Measurements from ENCODE around the gene ARHGAP15. TPM values are rescaled to one million over a fixed set of nuclear protein-coding genes. Genes with fewer than 3 reads are reported as not detected.

ARHGAP15 gene
- total and polyA plus RNA-seq, 3 donors from 2014 or later, result 2.2 to 15.0 (median 7.7) TPM

GRCh38 chr2:143616452-143616851, 487.2 kb downstream of the ARHGAP15 start:
- no peak for DNase-seq
- Histone ChIP-seq H3K36me3 (ENCODE audit: low read depth, missing control alignments) (no peaks in the 10 kb centered on the region), H3K9me3 (no peaks in the 10 kb centered on the region), H3K4me1 (no peaks in the 10 kb centered on the region), H3K4me3 (no peak overlapping the region), H3K27ac (no peak overlapping the region), H3K27me3 (no peaks in the 10 kb centered on the region)
- TF ChIP-seq POLR2A (IDR thresholded peaks at IDR 0.05), result no peak
- TF ChIP-seq, protein P1, sequence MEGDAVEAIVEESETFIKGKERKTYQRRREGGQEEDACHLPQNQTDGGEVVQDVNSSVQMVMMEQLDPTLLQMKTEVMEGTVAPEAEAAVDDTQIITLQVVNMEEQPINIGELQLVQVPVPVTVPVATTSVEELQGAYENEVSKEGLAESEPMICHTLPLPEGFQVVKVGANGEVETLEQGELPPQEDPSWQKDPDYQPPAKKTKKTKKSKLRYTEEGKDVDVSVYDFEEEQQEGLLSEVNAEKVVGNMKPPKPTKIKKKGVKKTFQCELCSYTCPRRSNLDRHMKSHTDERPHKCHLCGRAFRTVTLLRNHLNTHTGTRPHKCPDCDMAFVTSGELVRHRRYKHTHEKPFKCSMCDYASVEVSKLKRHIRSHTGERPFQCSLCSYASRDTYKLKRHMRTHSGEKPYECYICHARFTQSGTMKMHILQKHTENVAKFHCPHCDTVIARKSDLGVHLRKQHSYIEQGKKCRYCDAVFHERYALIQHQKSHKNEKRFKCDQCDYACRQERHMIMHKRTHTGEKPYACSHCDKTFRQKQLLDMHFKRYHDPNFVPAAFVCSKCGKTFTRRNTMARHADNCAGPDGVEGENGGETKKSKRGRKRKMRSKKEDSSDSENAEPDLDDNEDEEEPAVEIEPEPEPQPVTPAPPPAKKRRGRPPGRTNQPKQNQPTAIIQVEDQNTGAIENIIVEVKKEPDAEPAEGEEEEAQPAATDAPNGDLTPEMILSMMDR (IDR thresholded peaks at IDR 0.05), result no peak
- 92 to 96% methylated on average over 6 of the region's 6 CpGs for WGBS, 2 donors
- intact Hi-C loops (cut with DNase I; ENCODE audit: low total_unique reads), result no loop called here

DNA sequence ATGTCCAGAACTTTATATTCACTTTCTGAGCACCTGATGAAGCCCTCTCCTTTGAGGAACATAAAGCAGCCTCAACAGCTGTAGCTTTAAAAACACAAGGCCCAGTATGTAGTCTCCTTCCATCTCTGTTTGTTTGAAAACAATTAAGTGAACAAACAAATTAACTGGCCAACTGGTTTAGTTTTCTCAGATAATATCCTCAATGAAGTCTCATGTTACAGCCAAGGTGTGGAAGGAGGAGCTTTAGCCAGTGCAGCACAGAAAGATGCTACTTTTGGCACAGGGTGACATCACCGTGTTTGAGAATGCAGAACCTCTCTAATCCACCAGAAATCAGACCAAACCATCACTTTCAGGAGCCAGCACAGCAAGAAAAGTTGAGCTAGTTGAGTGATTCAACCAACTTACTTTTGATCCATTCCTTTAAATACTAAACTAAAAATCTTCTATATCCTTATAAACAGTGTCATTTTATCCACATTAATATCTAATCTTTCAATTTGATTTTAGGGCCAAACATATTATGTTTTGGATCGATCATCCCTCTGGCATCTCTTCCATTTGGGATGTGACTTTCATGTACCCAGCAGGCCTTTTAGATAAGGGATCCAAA, 488.7 kb downstream of the ARHGAP15 start:
- no peak for DNase-seq
- no peak for TF ChIP-seq POLR2A (IDR thresholded peaks at IDR 0.05)
- TF ChIP-seq, protein P1 (IDR thresholded peaks at IDR 0.05), result no peak
- intact Hi-C loops (cut with DNase I; ENCODE audit: low total_unique reads), result no loop called here
- Histone ChIP-seq H3K4me3 (no peak overlapping the region), H3K36me3 (ENCODE audit: low read depth, missing control alignments) (no peaks in the 10 kb centered on the region), H3K27ac (no peak overlapping the region), H3K4me1 (no peaks in the 10 kb centered on the region), H3K27me3 (no peaks in the 10 kb centered on the region), H3K9me3 (no peaks in the 10 kb centered on the region)
- 84% methylated on average over 2 of the region's 2 CpGs for WGBS, 2 donors

GRCh38 chr2:143622106-143622505, 492.9 kb downstream of the ARHGAP15 start:
- no peaks in the 10 kb centered on the region for H3K9me3 ChIP-seq
- no peak overlapping the region for H3K27ac ChIP-seq
- DNase-seq, result no peak
- H3K4me3 ChIP-seq, result no peak overlapping the region
- intact Hi-C loops (cut with DNase I; ENCODE audit: low total_unique reads), result no loop called here
- H3K36me3 ChIP-seq (ENCODE audit: low read depth, missing control alignments), result no peaks in the 10 kb centered on the region
- H3K4me1 ChIP-seq, result no peaks in the 10 kb centered on the region
- WGBS, 2 donors, result 91 to 92% methylated on average over 2 of the region's 2 CpGs
- no peaks in the 10 kb centered on the region for H3K27me3 ChIP-seq
- TF ChIP-seq, protein P1 (IDR thresholded peaks at IDR 0.05), result no peak
- TF ChIP-seq POLR2A (IDR thresholded peaks at IDR 0.05), result no peak

DNA sequence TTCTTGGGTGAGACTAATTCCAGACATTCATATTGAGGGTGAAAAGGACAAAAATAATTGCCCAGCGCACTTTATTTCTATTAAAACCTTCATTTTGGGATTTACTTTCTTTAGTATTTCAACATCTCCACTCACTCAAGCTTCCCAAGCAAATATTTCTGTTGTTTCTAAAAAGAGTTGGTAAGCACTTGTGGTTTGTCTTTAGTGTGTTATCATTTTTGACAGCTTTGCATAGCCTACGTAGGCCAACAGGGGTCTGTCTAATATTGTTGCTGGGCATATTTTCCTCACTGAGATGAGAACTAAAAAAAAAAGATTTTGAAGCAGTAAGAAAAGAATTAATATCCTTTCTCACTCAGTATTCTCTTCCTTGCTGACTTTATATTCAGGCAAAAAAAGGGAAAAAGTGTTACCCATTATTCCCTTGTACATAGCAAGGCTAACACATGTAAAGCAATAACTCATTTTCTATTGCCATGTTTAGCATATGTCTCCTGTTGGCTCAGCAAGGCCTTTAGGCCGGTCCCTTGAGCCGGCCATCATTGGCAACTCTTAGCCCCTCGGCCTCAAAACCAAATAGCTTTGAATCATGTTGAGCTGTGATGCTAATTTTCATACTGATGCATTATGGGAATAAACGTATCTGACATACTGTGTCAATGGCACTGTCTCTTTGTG, 494.2 kb downstream of the ARHGAP15 start:
- TF ChIP-seq POLR2A (IDR thresholded peaks at IDR 0.05), result no peak
- TF ChIP-seq, protein P1 (IDR thresholded peaks at IDR 0.05), result no peak
- H3K27me3 ChIP-seq, result no peaks in the 10 kb centered on the region
- H3K4me3 ChIP-seq, result no peak overlapping the region
- WGBS, 2 donors, result 77 to 78% methylated on average over 6 of the region's 6 CpGs
- intact Hi-C loops (cut with DNase I; ENCODE audit: low total_unique reads), result no loop called here
- no peaks in the 10 kb centered on the region for H3K4me1 ChIP-seq
- H3K36me3 ChIP-seq (ENCODE audit: low read depth, missing control alignments), result no peaks in the 10 kb centered on the region
- H3K27ac ChIP-seq, result no peak overlapping the region
- no peak for DNase-seq
- H3K9me3 ChIP-seq, result no peaks in the 10 kb centered on the region

DNA sequence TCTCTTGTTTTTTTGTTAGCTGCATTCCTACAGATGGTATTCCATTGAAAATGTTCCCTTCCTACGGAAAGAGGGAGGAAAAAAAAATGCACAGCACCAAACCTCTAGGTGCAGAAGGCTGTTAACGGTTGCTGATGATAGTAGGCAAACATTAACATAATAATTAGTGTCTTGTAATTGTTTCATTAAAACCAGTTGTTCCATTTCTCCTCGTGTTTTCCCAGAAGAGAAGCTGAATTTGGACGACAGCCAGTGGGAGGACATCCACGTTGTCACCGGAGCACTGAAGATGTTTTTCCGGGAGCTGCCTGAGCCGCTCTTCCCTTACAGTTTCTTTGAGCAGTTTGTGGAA, 494.7 kb downstream of the ARHGAP15 start:
- intact Hi-C loops (cut with DNase I; ENCODE audit: low total_unique reads), result no loop called here
- H3K4me3 ChIP-seq, result no peak overlapping the region
- peak; percentile 23 for DNase-seq
- no peak for TF ChIP-seq POLR2A (IDR thresholded peaks at IDR 0.05)
- TF ChIP-seq, protein P1 (IDR thresholded peaks at IDR 0.05), result no peak
- no peaks in the 10 kb centered on the region for H3K27me3 ChIP-seq
- WGBS, 2 donors, result 38 to 42% methylated on average over 8 of the region's 8 CpGs
- no peaks in the 10 kb centered on the region for H3K4me1 ChIP-seq
- H3K36me3 ChIP-seq (ENCODE audit: low read depth, missing control alignments), result no peaks in the 10 kb centered on the region
- no peaks in the 10 kb centered on the region for H3K9me3 ChIP-seq
- no peak overlapping the region for H3K27ac ChIP-seq
